ENCODE measurements around the gene ZSCAN12.

The ZSCAN12 gene

GRCh38 chr6:28393912-28394662 is 5.5 kb downstream of the ZSCAN12 start:
- Histone ChIP-seq H3K27me3 (ENCODE audit: low read depth, low read length) (no peaks in the 10 kb centered on the region), H3K4me3 (ENCODE audit: low read depth in 1 of 2, low read length in 2 of 2) (no peak overlapping the region), H3K36me3 (ENCODE audit: control insufficient read depth in 1 of 2, insufficient read depth in 2 of 2, low read length in 2 of 2) (peaks cover 26 to 42% of the 10 kb centered on the region in 2 donors), H3K9me3 (ENCODE audit: control insufficient read depth in 1 of 2, low read length in 2 of 2) (no peaks in the 10 kb centered on the region), H3K4me1 (ENCODE audit: control insufficient read depth in 1 of 2, insufficient read depth in 2 of 2, low read length in 2 of 2) (peaks cover 0 to 16% of the 10 kb centered on the region in 2 donors), H3K27ac (ENCODE audit: low read length) (no peak overlapping the region)

GRCh38 chr6:28390688-28391087 is 8.9 kb downstream of the ZSCAN12 start:
- Histone ChIP-seq H3K9me3 (ENCODE audit: control insufficient read depth in 1 of 2, low read length in 2 of 2) (no peaks in the 10 kb centered on the region), H3K4me3 (ENCODE audit: low read depth in 1 of 2, low read length in 2 of 2) (no peak overlapping the region), H3K4me1 (ENCODE audit: control insufficient read depth in 1 of 2, insufficient read depth in 2 of 2, low read length in 2 of 2) (no peaks in the 10 kb centered on the region), H3K36me3 (ENCODE audit: control insufficient read depth in 1 of 2, insufficient read depth in 2 of 2, low read length in 2 of 2) (peaks cover 40 to 46% of the 10 kb centered on the region in 2 donors), H3K27ac (ENCODE audit: low read length) (no peak overlapping the region), H3K27me3 (ENCODE audit: low read depth, low read length) (no peaks in the 10 kb centered on the region)

GRCh38 chr6:28384143-28384533 is 15.4 kb downstream of the ZSCAN12 start:
- H3K27ac ChIP-seq (ENCODE audit: low read length): peak overlapping the region; percentile 74
- H3K9me3 ChIP-seq (ENCODE audit: control insufficient read depth in 1 of 2, low read length in 2 of 2): no peaks in the 10 kb centered on the region
- no peak overlapping the region for H3K4me3 ChIP-seq (ENCODE audit: low read depth in 1 of 2, low read length in 2 of 2)
- H3K4me1 ChIP-seq (ENCODE audit: control insufficient read depth in 1 of 2, insufficient read depth in 2 of 2, low read length in 2 of 2): peaks cover 0 to 8% of the 10 kb centered on the region in 2 donors
- no peaks in the 10 kb centered on the region for H3K27me3 ChIP-seq (ENCODE audit: low read depth, low read length)
- peaks cover 24 to 31% of the 10 kb centered on the region in 2 donors for H3K36me3 ChIP-seq (ENCODE audit: control insufficient read depth in 1 of 2, insufficient read depth in 2 of 2, low read length in 2 of 2)

GRCh38 chr6:28383235-28384142 is 16.1 kb downstream of the ZSCAN12 start:
- H3K27me3 ChIP-seq (ENCODE audit: low read depth, low read length): no peaks in the 10 kb centered on the region
- H3K27ac ChIP-seq (ENCODE audit: low read length): peak overlapping the region; percentile 74
- peaks cover 0 to 8% of the 10 kb centered on the region in 2 donors for H3K4me1 ChIP-seq (ENCODE audit: control insufficient read depth in 1 of 2, insufficient read depth in 2 of 2, low read length in 2 of 2)
- H3K36me3 ChIP-seq (ENCODE audit: control insufficient read depth in 1 of 2, insufficient read depth in 2 of 2, low read length in 2 of 2): peaks cover 18 to 25% of the 10 kb centered on the region in 2 donors
- H3K4me3 ChIP-seq (ENCODE audit: low read depth in 1 of 2, low read length in 2 of 2): peak overlapping the region; percentile 66 to 71
- H3K9me3 ChIP-seq (ENCODE audit: control insufficient read depth in 1 of 2, low read length in 2 of 2): no peaks in the 10 kb centered on the region

GRCh38 chr6:28380381-28380780 is 19.2 kb downstream of the ZSCAN12 start:
- Histone ChIP-seq H3K27ac (ENCODE audit: low read length) (no peak overlapping the region), H3K4me3 (ENCODE audit: low read depth in 1 of 2, low read length in 2 of 2) (no peak overlapping the region), H3K27me3 (ENCODE audit: low read depth, low read length) (no peaks in the 10 kb centered on the region), H3K36me3 (ENCODE audit: control insufficient read depth in 1 of 2, insufficient read depth in 2 of 2, low read length in 2 of 2) (peaks cover 10 to 26% of the 10 kb centered on the region in 2 donors), H3K4me1 (ENCODE audit: control insufficient read depth in 1 of 2, insufficient read depth in 2 of 2, low read length in 2 of 2) (peaks cover 0 to 8% of the 10 kb centered on the region in 2 donors), H3K9me3 (ENCODE audit: control insufficient read depth in 1 of 2, low read length in 2 of 2) (no peaks in the 10 kb centered on the region)

- H3K4me1 ChIP-seq (ENCODE audit: control insufficient read depth in 1 of 2, insufficient read depth in 2 of 2, low read length in 2 of 2): peaks cover 0 to 8% of the 10 kb centered on the region in 2 donors
- no peak overlapping the region for H3K4me3 ChIP-seq (ENCODE audit: low read depth in 1 of 2, low read length in 2 of 2)
- no peaks in the 10 kb centered on the region for H3K27me3 ChIP-seq (ENCODE audit: low read depth, low read length)
- no peaks in the 10 kb centered on the region for H3K9me3 ChIP-seq (ENCODE audit: control insufficient read depth in 1 of 2, low read length in 2 of 2)
- H3K36me3 ChIP-seq (ENCODE audit: control insufficient read depth in 1 of 2, insufficient read depth in 2 of 2, low read length in 2 of 2): peaks cover 10 to 23% of the 10 kb centered on the region in 2 donors
- no peak overlapping the region for H3K27ac ChIP-seq (ENCODE audit: low read length)
Measured at GRCh38 chr6:28378644-28379043, 20.9 kb downstream of the ZSCAN12 start.

- Histone ChIP-seq H3K36me3 (ENCODE audit: control insufficient read depth in 1 of 2, insufficient read depth in 2 of 2, low read length in 2 of 2) (peaks cover 10 to 23% of the 10 kb centered on the region in 2 donors), H3K27me3 (ENCODE audit: low read depth, low read length) (no peaks in the 10 kb centered on the region), H3K9me3 (ENCODE audit: control insufficient read depth in 1 of 2, low read length in 2 of 2) (no peaks in the 10 kb centered on the region), H3K4me3 (ENCODE audit: low read depth in 1 of 2, low read length in 2 of 2) (no peak overlapping the region), H3K27ac (ENCODE audit: low read length) (no peak overlapping the region), H3K4me1 (ENCODE audit: control insufficient read depth in 1 of 2, insufficient read depth in 2 of 2, low read length in 2 of 2) (peaks cover 0 to 8% of the 10 kb centered on the region in 2 donors)
Measured at GRCh38 chr6:28377879-28378278, 21.7 kb downstream of the ZSCAN12 start.

GRCh38 chr6:28373925-28374324 is 25.6 kb downstream of the ZSCAN12 start:
- no peak overlapping the region for H3K27ac ChIP-seq (ENCODE audit: low read length)
- no peak overlapping the region for H3K4me3 ChIP-seq (ENCODE audit: low read depth in 1 of 2, low read length in 2 of 2)
- H3K4me1 ChIP-seq (ENCODE audit: control insufficient read depth in 1 of 2, insufficient read depth in 2 of 2, low read length in 2 of 2): no peaks in the 10 kb centered on the region
- peaks cover 0 to 11% of the 10 kb centered on the region in 2 donors for H3K36me3 ChIP-seq (ENCODE audit: control insufficient read depth in 1 of 2, insufficient read depth in 2 of 2, low read length in 2 of 2)
- H3K27me3 ChIP-seq (ENCODE audit: low read depth, low read length): no peaks in the 10 kb centered on the region
- H3K9me3 ChIP-seq (ENCODE audit: control insufficient read depth in 1 of 2, low read length in 2 of 2): no peaks in the 10 kb centered on the region

GRCh38 chr6:28371706-28372451 is 27.7 kb downstream of the ZSCAN12 start:
- peaks cover 0 to 6% of the 10 kb centered on the region in 2 donors for H3K36me3 ChIP-seq (ENCODE audit: control insufficient read depth in 1 of 2, insufficient read depth in 2 of 2, low read length in 2 of 2)
- H3K4me3 ChIP-seq (ENCODE audit: low read depth in 1 of 2, low read length in 2 of 2): no peak overlapping the region
- H3K27ac ChIP-seq (ENCODE audit: low read length): no peak overlapping the region
- H3K27me3 ChIP-seq (ENCODE audit: low read depth, low read length): no peaks in the 10 kb centered on the region
- H3K9me3 ChIP-seq (ENCODE audit: control insufficient read depth in 1 of 2, low read length in 2 of 2): no peaks in the 10 kb centered on the region
- H3K4me1 ChIP-seq (ENCODE audit: control insufficient read depth in 1 of 2, insufficient read depth in 2 of 2, low read length in 2 of 2): no peaks in the 10 kb centered on the region

- no peak overlapping the region for H3K27ac ChIP-seq (ENCODE audit: low read length)
- no peak overlapping the region for H3K4me3 ChIP-seq (ENCODE audit: low read depth in 1 of 2, low read length in 2 of 2)
- H3K27me3 ChIP-seq (ENCODE audit: low read depth, low read length): no peaks in the 10 kb centered on the region
- no peaks in the 10 kb centered on the region for H3K4me1 ChIP-seq (ENCODE audit: control insufficient read depth in 1 of 2, insufficient read depth in 2 of 2, low read length in 2 of 2)
- H3K9me3 ChIP-seq (ENCODE audit: control insufficient read depth in 1 of 2, low read length in 2 of 2): no peaks in the 10 kb centered on the region
- peaks cover 4 to 12% of the 10 kb centered on the region in 2 donors for H3K36me3 ChIP-seq (ENCODE audit: control insufficient read depth in 1 of 2, insufficient read depth in 2 of 2, low read length in 2 of 2)
Measured at GRCh38 chr6:28371280-28371679, 28.3 kb downstream of the ZSCAN12 start.

- Histone ChIP-seq H3K9me3 (ENCODE audit: control insufficient read depth in 1 of 2, low read length in 2 of 2) (no peaks in the 10 kb centered on the region), H3K27me3 (ENCODE audit: low read depth, low read length) (no peaks in the 10 kb centered on the region), H3K27ac (ENCODE audit: low read length) (no peak overlapping the region), H3K36me3 (ENCODE audit: control insufficient read depth in 1 of 2, insufficient read depth in 2 of 2, low read length in 2 of 2) (peaks cover 12 to 20% of the 10 kb centered on the region in 2 donors), H3K4me1 (ENCODE audit: control insufficient read depth in 1 of 2, insufficient read depth in 2 of 2, low read length in 2 of 2) (no peaks in the 10 kb centered on the region), H3K4me3 (ENCODE audit: low read depth in 1 of 2, low read length in 2 of 2) (no peak overlapping the region)
Measured at GRCh38 chr6:28370440-28370839, 29.1 kb downstream of the ZSCAN12 start.

Data from muscle layer of duodenum (tissue), 2 donors.